LNCAP (cell line): ENCODE data around the gene CLASRP.

Experiments
- CTCF ChIP-seq: fragments of 450-650 bp; IDR thresholded peaks from 2 replicates; pipeline ENCODE4 v1.5.1; 2017; ENCODE audit warnings: mild to moderate bottlenecking

The CLASRP gene

GRCh38 chr19:45076029-45076850 lies 37.4 kb downstream of the CLASRP start, which contains the start of gene ZNF296:
Gene ZNF296 (minus strand): TSS chr19:45076478. CDS start chr19:45076373, 105 bp downstream.
- no peak for TF ChIP-seq CTCF

GRCh38 chr19:45076851-45077730 lies 38.2 kb downstream of the CLASRP start:
- no peak for TF ChIP-seq CTCF

- no peak for TF ChIP-seq CTCF
Measured at GRCh38 chr19:45078390-45079062, 39.7 kb downstream of the CLASRP start.

DNA sequence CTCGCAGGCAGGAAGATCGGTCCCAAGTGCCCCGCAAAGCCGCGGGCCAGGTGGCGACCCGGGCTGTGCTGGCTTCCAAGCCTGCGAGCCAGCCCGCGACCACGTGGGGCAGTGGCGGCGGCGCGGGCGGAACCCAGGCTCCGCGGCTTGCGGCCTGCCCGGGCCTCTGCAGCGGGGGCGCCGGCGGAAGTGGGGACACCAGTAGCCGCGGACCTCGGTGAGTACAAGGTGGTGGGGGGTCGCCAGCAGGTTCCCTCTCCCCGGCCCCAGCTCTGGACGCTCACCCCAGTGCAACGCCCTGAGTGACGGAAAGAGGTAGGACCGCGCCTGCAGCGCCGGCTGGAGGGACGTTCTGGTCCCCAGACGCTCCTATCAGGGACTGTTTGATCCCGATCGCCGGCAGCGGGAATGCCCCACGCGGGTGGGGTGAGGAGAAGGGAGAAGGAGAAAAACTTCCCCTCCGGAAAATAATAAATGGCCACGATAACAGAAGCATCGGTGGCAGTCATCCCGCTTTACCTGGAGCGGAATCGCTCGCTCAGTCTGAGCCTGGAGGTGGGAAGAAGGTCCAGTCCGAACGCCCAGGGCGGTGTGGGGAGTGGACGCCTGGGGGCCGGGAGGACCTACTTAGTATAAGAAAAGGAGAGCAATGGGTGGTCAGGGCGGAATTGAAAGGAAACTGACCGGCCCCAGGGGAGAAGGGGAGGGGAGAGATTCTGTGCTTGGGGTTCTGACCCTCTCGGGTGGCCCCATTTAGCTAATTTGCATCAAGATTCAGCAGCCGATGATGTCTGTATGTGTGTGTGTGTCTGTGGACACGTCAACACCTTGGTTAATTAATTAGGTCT lies 40.4 kb downstream of the CLASRP start, which contains the start of gene GEMIN7:
Gene GEMIN7 (plus strand): TSS at position 198 of the 848 bp plus-strand sequence. CDS start 10,855 bp downstream, outside the sequence.
- no peak for TF ChIP-seq CTCF

DNA sequence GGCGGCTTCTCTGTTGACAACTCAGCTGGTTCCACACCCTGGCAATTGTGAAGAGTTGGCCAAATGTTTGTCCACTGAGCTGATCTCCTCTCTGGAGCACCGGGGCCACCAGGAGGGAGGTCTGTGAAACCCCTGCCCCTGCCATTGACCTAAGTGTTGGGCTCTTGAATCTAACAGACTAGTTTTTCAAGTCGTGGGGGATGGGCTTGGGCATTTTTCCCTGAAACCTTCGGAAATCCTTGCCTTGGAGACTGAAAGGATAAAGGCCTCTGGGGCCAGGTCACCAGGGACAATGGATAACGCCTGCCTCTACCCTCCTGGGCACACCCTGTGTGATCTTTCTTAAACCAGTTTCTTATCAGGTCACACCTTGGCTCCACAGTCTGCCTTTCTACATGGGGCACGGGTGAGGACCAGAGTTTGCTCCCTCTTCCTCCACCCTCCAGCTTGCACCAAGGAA lies 41.1 kb downstream of the CLASRP start:
- no peak for TF ChIP-seq CTCF

- no peak for TF ChIP-seq CTCF
Measured at GRCh38 chr19:45082170-45082569, 43.3 kb downstream of the CLASRP start.
